ENCODE measurements around the gene WAPL. TPM values are rescaled to one million over a fixed set of nuclear protein-coding genes. Genes with fewer than 3 reads are reported as not detected.
"Not testable (repeated sequence)": the region's sequence is repeated elsewhere in the genome, so short reads cannot be mapped to it uniquely, and the experiment has no call there.

The WAPL gene
- 43.2 TPM for total RNA-seq

- DNase-seq (ENCODE audit: low spot score) = peak; percentile 95
Measured at GRCh38 chr10:86521678-86522509, at the start of gene WAPL. TSS of gene WAPL (minus strand) at chr10:86521792. CDS start at chr10:86518069, 3,723 bp downstream.

GRCh38 chr10:86569335-86569734, 47.7 kb upstream of the WAPL start:
- no peak for DNase-seq (ENCODE audit: low spot score)

- not testable (repeated sequence) for DNase-seq (ENCODE audit: low spot score)
Measured at GRCh38 chr10:86566518-86566917, 44.9 kb upstream of the WAPL start.

GRCh38 chr10:86563338-86563737, 41.7 kb upstream of the WAPL start:
- DNase-seq (ENCODE audit: low spot score) = not testable (repeated sequence)

GRCh38 chr10:86558695-86559094, 37.1 kb upstream of the WAPL start:
- not testable (repeated sequence) for DNase-seq (ENCODE audit: low spot score)

- no peak for DNase-seq (ENCODE audit: low spot score)
Measured at GRCh38 chr10:86556933-86557649, 35.5 kb upstream of the WAPL start.

GRCh38 chr10:86556532-86556931, 34.9 kb upstream of the WAPL start:
- no peak for DNase-seq (ENCODE audit: low spot score)

GRCh38 chr10:86553639-86554038, 32.0 kb upstream of the WAPL start:
- no peak for DNase-seq (ENCODE audit: low spot score)

- no peak for DNase-seq (ENCODE audit: low spot score)
Measured at GRCh38 chr10:86553213-86553612, 31.6 kb upstream of the WAPL start.

GRCh38 chr10:86547296-86547695, 25.7 kb upstream of the WAPL start:
- DNase-seq (ENCODE audit: low spot score) = no peak

- DNase-seq (ENCODE audit: low spot score) = no peak
Measured at GRCh38 chr10:86545101-86545500, 23.5 kb upstream of the WAPL start.

GRCh38 chr10:86540016-86540415, 18.4 kb upstream of the WAPL start:
- no peak for DNase-seq (ENCODE audit: low spot score)

- DNase-seq (ENCODE audit: low spot score) = no peak
Measured at GRCh38 chr10:86538547-86538946, 17.0 kb upstream of the WAPL start.

GRCh38 chr10:86538040-86538439, 16.4 kb upstream of the WAPL start:
- DNase-seq (ENCODE audit: low spot score) = not testable (repeated sequence)

- no peak for DNase-seq (ENCODE audit: low spot score)
Measured at GRCh38 chr10:86536294-86536861, 14.8 kb upstream of the WAPL start.

- peak; percentile 66 for DNase-seq (ENCODE audit: low spot score)
Measured at GRCh38 chr10:86535132-86535882, 13.7 kb upstream of the WAPL start.

GRCh38 chr10:86533328-86533727, 11.7 kb upstream of the WAPL start:
- DNase-seq (ENCODE audit: low spot score) = no peak

- not testable (repeated sequence) for DNase-seq (ENCODE audit: low spot score)
Measured at GRCh38 chr10:86528736-86529135, 7.1 kb upstream of the WAPL start.

GRCh38 chr10:86526606-86527005, 5.0 kb upstream of the WAPL start:
- DNase-seq (ENCODE audit: low spot score) = no peak

GRCh38 chr10:86525713-86526112, 4.1 kb upstream of the WAPL start:
- DNase-seq (ENCODE audit: low spot score) = not testable (repeated sequence)

- DNase-seq (ENCODE audit: low spot score) = no peak
Measured at GRCh38 chr10:86524225-86524962, 2.8 kb upstream of the WAPL start.
